ENCODE results near the gene STX4. TPM values are rescaled to one million over a fixed set of nuclear protein-coding genes. Genes with fewer than 3 reads are reported as not detected.

Gene STX4
- total and polyA plus RNA-seq, 9 of the 15 experiments (the other 6 are each of a cell fraction or from before 2014, with no cell fraction given) = 3.2 to 48.0 (median 21.5) TPM

DNA sequence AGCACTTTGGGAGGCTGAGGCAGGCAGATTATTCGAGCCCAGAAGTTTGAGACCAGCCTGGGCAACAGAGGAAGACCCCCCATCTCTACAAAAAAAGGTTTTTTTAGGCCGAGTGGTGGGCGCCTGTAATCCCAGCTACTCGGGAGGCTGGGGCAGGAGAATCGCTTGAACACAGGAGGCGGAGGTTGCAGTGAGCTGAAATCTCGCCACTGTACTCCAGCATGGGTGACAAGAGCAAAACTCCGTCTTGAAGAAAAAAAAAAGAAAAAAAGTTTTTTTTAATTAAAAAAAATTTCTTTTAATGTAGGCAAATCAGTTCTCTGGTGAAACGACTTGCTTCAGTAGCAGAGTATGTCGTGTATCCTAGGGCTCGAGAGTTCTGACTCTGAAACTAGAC lies 37.4 kb upstream of the STX4 start:
- ATAC-seq (no peak), DNase-seq (ENCODE audit: extremely low read depth in 1 of 4, low spot score in 3 of 4) (no peak), FAIRE-seq (no peak)
- Histone ChIP-seq H2AFZ (ENCODE audit: low read depth, low read length) (peak overlapping the region; percentile 97), H3K27me3 (ENCODE audit: control insufficient read depth in 2 of 2, insufficient read depth in 2 of 2, low read length in 2 of 2) (no peaks in the 10 kb centered on the region), H3K4me3 (no peak overlapping the region), H3K9me1 (ENCODE audit: control insufficient read depth, insufficient read depth, low read length) (no peaks in the 10 kb centered on the region), H3K4me1 (replicated peaks in 1 of 2; ENCODE audit: control insufficient read depth in 2 of 2, insufficient read depth in 2 of 2, low read length in 2 of 2) (peaks cover 43 to 44% of the 10 kb centered on the region in 2 experiments), H3K36me3 (ENCODE audit: control insufficient read depth, insufficient read depth, low read length) (no peaks in the 10 kb centered on the region), H3K9me3 (replicated peaks; ENCODE audit: control insufficient read depth, insufficient read depth, low read depth, low read length) (no peaks in the 10 kb centered on the region), H3K27ac (ENCODE audit: extremely low read depth, low read depth, low read length) (peak overlapping the region; percentile 91), H4K20me1 (replicated peaks; ENCODE audit: control insufficient read depth, insufficient read depth, low read length) (no peaks in the 10 kb centered on the region), H3K4me2 (ENCODE audit: insufficient read depth, low read length) (peak overlapping the region; percentile 99), H3K79me2 (ENCODE audit: control insufficient read depth, insufficient read depth, low read length) (peaks cover 3% of the 10 kb centered on the region; the same call in 2 of the 3 replicates), H3K9ac (ENCODE audit: insufficient read depth in 1 of 2, low read depth in 2 of 2, low read length in 2 of 2) (peak overlapping the region; percentile 81 to 91; a peak in 2 of 4 replicates)
- WGBS (ENCODE audit: insufficient coverage, low coverage, missing lambda C conversion rate) = 65% methylated on average over 11 of the region's 11 CpGs
- CTCF ChIA-PET (ENCODE audit: low intra/inter-chr PET ratio) = interaction anchor here (0.6 kb wide), 1 partner anchor 168 kb away, joined by 3 read pairs; no protein-coding TSS in a partner anchor
- TF ChIP-seq NR4A1 (CRISPR knock-in tag; IDR thresholded peaks at IDR 0.05) (no peak), NR4A1 (tag; IDR thresholded peaks at IDR 0.05) (no peak), CEBPG (CRISPR knock-in tag; IDR thresholded peaks at IDR 0.05) (no peak), CEBPG (tag; conservative IDR thresholded peaks at IDR 0.05 in 1 of 2, IDR thresholded peaks at IDR 0.05 in 1 of 2) (no peak), SLC30A9 (CRISPR knock-in tag; IDR thresholded peaks at IDR 0.05) (no peak), EGR1 (conservative IDR thresholded peaks at IDR 0.05) (no peak), ETV1 (tag; conservative IDR thresholded peaks at IDR 0.05; ENCODE audit: low read depth) (no peak), CHD1 (IDR thresholded peaks at IDR 0.05; ENCODE audit: low read length) (no peak)
- POLR2A ChIA-PET = interaction anchor here (1.6 kb wide), 1 partner anchor 78 kb away, joined by 7 read pairs; the partner anchor contains the start of genes ZNF646 and ZNF668
- no TSS peak for BruUV-seq (replicated peaks)
- in situ Hi-C loops (cut with MboI) = loop anchor here (10.0 to 25.0 kb wide), 2 partner anchors 319 to 441 kb away; partner anchors contain the start of genes COX6A2 and ZNF843
- intact Hi-C loops (cut with micrococcal nuclease) = no loop called here

All from K562 (cell line).